GM21515 (cell line): ENCODE results near the gene CTH.
A peak's percentile ranks its signal among the peaks of the same experiment; 100 is the strongest.
"Not testable (repeated sequence)": the region's sequence is repeated elsewhere in the genome, so short reads cannot be mapped to it uniquely, and the experiment has no call there.

Experiments
- ATAC-seq: cut with Tn5 transposase; IDR thresholded peaks from one replicate; pipeline ENCODE4 v1.9.1; 2021; ENCODE audit not compliant: unreplicated experiment

The CTH gene

GRCh38 chr1:70405780-70406416 is 5.2 kb upstream of the CTH start:
- ATAC-seq: no peak

- no peak for ATAC-seq
Observed at GRCh38 chr1:70409136-70409535, 1.9 kb upstream of the CTH start.

DNA sequence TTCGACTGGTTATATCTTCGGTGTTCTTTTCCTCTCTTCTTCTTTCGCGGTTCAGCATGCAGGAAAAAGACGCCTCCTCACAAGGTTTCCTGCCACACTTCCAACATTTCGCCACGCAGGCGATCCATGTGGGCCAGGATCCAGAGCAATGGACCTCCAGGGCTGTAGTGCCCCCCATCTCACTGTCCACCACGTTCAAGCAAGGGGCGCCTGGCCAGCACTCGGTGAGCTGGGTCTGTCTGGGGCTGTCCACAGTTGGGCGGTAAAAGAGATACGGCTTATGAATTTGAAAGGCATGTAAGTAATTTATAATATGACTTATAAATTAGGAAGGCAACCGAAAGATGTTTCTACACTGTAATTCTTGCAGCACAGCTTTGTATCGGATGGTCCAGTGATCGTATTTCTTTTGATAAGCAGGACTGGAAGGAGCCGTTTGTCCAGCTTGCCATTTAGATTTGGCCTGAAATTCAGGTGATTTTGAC is 334 bp downstream of the CTH start:
- peak; percentile 6 for ATAC-seq

- peak; percentile 28 for ATAC-seq
Observed at GRCh38 chr1:70415882-70416281, 4.8 kb downstream of the CTH start.

GRCh38 chr1:70418973-70419734 is 8.1 kb downstream of the CTH start:
- ATAC-seq: not testable (repeated sequence)

DNA sequence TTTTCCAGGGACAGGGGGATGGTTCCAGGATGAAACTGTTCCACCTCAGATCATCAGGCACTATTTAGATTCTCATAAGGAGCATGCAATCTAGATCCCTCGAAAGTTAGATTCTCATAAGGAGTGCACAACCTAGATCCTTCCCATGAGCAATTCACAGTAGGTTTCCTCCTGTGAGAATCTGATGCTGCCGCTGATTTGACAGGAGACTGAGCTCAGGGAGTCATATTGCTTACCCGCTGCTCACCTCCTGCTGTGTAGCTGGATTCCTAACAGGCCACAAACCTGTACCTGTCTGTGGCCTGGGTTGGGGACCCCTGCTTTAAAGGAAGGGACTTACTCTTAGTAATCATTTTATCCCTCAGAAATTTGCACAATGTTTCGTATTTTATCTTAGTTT is 9.3 kb downstream of the CTH start:
- ATAC-seq: no peak

GRCh38 chr1:70426154-70427131 is 15.4 kb downstream of the CTH start:
- no peak for ATAC-seq

GRCh38 chr1:70427976-70428375 is 16.9 kb downstream of the CTH start:
- ATAC-seq: no peak

DNA sequence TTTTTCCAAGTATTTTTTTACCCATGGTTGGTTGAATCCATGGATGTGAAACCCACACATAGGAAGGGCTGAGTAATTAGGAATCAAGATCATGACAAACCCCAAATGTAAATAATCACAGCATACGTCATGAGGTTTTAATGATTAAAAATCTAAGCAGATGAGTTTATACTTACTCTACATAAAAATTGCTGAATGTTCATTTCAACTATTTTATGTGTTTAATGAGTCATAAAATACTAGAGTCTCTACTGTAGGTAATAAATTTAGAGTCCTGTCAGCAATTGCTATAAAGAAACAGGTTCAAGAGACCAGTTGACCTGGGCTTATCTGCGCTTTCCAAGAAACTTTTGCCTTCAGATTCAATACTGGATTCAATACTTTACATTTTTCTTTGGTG is 18.2 kb downstream of the CTH start:
- ATAC-seq: no peak

- ATAC-seq: no peak
Observed at GRCh38 chr1:70429757-70430156, 18.7 kb downstream of the CTH start.

GRCh38 chr1:70431317-70431716 is 20.2 kb downstream of the CTH start:
- no peak for ATAC-seq

- ATAC-seq: no peak
Observed at GRCh38 chr1:70431874-70432273, 20.8 kb downstream of the CTH start.

GRCh38 chr1:70434253-70434859 is 23.3 kb downstream of the CTH start:
- ATAC-seq: no peak

- no peak for ATAC-seq
Observed at GRCh38 chr1:70436622-70437251, 25.7 kb downstream of the CTH start.

DNA sequence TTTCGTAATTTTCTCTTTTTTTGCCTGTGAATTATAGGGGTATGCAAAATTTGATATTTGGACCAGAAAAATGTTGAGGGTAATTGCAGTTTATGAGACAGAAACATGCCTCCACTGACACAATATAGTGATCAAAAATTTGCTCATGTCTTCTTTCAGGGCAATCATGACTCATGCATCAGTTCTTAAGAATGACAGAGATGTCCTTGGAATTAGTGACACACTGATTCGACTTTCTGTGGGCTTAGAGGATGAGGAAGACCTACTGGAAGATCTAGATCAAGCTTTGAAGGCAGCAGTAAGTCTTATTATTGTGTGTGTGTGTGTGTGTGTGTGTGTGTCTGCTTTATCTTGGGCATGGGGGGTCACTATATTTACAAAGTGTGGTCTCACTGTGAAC is 27.5 kb downstream of the CTH start:
- no peak for ATAC-seq

DNA sequence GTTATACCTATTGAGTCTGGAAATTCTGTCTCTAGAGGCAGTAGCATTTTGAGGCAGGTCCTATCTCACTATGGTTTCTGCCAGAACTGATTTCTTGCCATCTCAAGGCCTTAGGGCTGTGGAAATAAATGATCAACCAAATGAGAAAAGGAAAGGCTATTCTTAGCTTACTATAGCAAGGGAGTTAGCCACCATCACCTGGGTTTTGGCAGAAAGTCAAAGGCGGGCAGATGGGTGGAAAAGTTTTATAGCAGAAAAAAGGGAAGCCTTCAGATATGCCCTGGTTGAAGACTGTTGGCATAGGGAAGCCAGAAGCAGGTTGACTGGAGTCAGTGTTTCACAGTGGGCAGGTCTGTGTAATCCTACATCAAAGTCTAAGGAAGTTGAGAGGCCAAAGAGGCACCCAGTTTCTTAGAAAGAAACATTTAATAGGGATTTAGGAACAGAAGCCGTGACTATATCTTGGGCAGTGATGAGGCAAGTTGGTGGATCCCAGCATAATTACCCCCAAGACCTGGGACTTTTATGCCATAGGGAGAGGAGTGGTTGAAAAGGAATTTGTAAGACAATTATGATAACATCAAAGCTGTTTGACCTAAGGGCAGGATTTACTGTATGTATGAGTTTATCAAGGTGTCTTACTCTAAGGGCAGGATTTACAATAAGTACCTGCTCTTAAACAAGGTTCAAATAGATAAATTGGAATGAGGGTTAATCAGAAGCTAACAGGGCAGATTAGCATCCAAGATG is 29.7 kb downstream of the CTH start:
- no peak for ATAC-seq

DNA sequence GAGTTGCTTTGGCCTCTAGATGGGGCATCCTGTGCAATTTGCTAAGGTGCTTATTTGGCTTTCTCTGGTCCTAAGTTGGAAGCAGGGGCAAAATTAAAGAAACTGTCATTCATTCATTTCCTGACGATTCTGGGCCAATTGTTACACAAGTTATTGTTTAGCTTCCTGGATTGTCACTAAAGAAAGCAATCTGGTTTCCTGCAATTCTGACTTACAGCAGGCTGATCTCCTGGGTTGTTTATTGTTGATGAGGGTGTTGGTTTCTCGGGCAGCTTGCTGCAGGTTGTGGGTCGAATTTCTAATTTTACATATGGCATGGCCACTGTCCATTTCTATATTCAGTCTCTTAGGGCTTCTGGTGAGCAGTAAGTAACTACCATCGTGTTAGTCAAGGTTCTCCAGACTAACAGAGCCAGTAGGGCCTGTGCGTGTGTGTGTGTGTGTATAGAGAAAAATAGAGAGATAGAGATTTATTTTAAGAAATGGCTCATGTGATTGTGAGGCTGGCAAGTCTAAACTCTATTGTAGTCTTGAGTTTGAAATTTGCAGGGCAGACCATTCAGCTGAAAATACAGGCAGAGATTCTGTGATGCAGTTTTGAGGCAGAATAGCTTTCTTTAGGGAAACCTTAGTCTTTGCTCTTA is 30.4 kb downstream of the CTH start:
- ATAC-seq: no peak

- no peak for ATAC-seq
Observed at GRCh38 chr1:70442490-70442889, 31.4 kb downstream of the CTH start.

DNA sequence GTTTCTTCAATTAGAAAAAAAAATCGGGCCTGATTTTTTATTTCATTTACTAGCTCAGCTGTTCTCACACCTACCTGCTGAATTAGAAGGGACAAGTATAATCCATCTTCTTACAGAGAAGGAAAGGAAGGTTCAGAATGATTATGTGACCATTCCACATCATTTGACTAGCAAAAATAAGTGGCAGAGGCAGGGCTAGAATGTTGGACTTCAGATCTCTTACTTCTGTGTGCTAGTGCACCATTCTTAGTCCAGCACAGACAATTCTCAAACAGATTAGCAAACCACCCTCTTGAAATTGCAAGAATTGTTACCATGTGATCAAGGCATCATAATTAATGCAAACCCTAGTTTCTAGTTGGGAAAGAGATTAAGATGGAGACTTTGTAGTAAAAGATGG is 32.7 kb downstream of the CTH start:
- no peak for ATAC-seq
